Myocyte (in vitro differentiated cells): Measurements from ENCODE around the gene HDLBP. TPM values are rescaled to one million over a fixed set of nuclear protein-coding genes. Genes with fewer than 3 reads are reported as not detected.

Experiments used
- DNase-seq: peaks from one replicate; pipeline ENCODE4 v3.0.0-alpha.2; 2012; ENCODE audit warnings: low read depth
- total RNA-seq: library from RNA; depleted of rRNA; stranded (reverse); fragments of >200 nt; gene quantifications from 2 replicates; pipeline ENCODE4 v1.2.3, GENCODE V29; 2014

The HDLBP gene
- total RNA-seq, 1 donor from 2014 or later = 661 TPM

DNA sequence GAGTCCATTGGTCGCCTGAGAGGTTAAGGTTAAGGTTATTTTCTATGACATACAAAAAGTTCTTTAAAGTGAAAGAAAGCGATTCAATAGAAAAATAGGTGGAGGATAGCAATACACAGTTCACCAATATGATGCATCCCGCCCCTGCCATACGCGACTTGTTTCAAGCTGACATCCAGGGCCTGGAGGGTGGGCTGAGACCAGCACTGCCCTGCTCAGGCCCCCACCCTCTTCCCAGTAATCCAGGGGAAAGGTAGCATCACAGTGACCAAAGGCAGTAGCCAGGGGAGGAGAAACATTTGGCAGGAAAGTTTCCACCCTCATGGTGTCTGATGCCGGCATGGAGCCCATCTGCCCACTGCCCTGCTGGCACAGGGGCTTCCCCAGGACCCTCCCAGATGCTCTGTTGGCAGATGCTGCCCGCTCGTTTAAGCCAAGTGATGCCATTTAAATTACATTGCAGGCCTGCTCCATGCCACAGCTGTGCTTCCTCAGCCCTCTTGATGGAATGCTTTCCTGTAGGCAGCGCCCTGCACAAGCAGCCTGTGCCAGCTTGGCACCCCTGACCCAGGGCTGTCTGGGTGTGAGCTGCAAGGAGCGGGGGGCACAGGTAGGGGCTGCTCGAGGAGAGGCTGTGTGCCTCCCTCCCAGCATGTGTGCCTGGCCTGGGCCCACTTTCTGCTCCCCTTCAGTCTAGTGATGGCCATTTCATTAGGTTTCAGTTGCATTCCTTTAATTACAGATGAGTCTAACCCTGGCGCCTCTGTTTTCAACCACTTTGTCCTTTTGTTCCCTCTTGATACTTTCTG is 137.7 kb downstream of the HDLBP start:
- no peak for DNase-seq

Other genes with a start within 250 kb of the HDLBP start
- 24.2 and 28.0 TPM in 2 replicates for gene MTERF4, start 213.4 kb downstream of the HDLBP start, total RNA-seq
- 0.45 and 1.9 TPM in 2 replicates for gene PASK, start 166.2 kb downstream of the HDLBP start, total RNA-seq
- gene PPP1R7, start 165.2 kb downstream of the HDLBP start, total RNA-seq = 86.1 and 94.3 TPM in 2 replicates
- 0.45 TPM in 1 of 2 replicates, not detected in the other for gene ANO7, start 127.0 kb downstream of the HDLBP start, total RNA-seq
- gene SEPTIN2, start 253 bp upstream of the HDLBP start, total RNA-seq = 282 and 292 TPM in 2 replicates
- gene FARP2, start 40.6 kb upstream of the HDLBP start, total RNA-seq = 28.7 and 32.7 TPM in 2 replicates
- 565 and 642 TPM in 2 replicates for gene STK25, start 192.9 kb upstream of the HDLBP start, total RNA-seq
- gene BOK, start 243.1 kb upstream of the HDLBP start, total RNA-seq = 69.7 and 114 TPM in 2 replicates